SH-SY5Y (cell line): ENCODE results near the gene NPEPL1.

Experiments
- GATA2 ChIP-seq: IDR thresholded peaks from 2 replicates; pipeline ENCODE4 v1.6.1; 2011; ENCODE audit warnings: mild to moderate bottlenecking, low read depth, low read length
- GATA3 ChIP-seq: IDR thresholded peaks from 2 replicates; pipeline ENCODE4 v1.6.1; 2011; ENCODE audit warnings: low read depth, mild to moderate bottlenecking, low read length, moderate library complexity

The NPEPL1 gene

GRCh38 chr20:58753922-58754551 lies 61.4 kb downstream of the NPEPL1 start:
- TF ChIP-seq GATA3 (no peak), GATA2 (no peak)

GRCh38 chr20:58754584-58754983 lies 62.0 kb downstream of the NPEPL1 start:
- TF ChIP-seq GATA2 (no peak), GATA3 (no peak)

- TF ChIP-seq GATA3 (no peak), GATA2 (no peak)
These were observed 62.6 kb downstream of the NPEPL1 start for GRCh38 chr20:58755062-58755697.

GRCh38 chr20:58755766-58756449 lies 63.3 kb downstream of the NPEPL1 start:
- TF ChIP-seq GATA2 (no peak), GATA3 (no peak)

GRCh38 chr20:58756450-58756775 lies 63.8 kb downstream of the NPEPL1 start:
- TF ChIP-seq GATA3 (no peak), GATA2 (no peak)

- TF ChIP-seq GATA3: no peak
- TF ChIP-seq GATA2: no peak
These were observed 67.3 kb downstream of the NPEPL1 start for GRCh38 chr20:58759947-58760346.

- TF ChIP-seq GATA2 (no peak), GATA3 (no peak)
These were observed 68.3 kb downstream of the NPEPL1 start for GRCh38 chr20:58760856-58761255.

- TF ChIP-seq GATA2 (no peak), GATA3 (no peak)
These were observed 69.5 kb downstream of the NPEPL1 start for GRCh38 chr20:58762120-58762519.

- TF ChIP-seq GATA2 (no peak), GATA3 (no peak)
These were observed 70.5 kb downstream of the NPEPL1 start for GRCh38 chr20:58763076-58763475.
